ENCODE data around the gene MVB12B. TPM values are rescaled to one million over a fixed set of nuclear protein-coding genes. Genes with fewer than 3 reads are reported as not detected.

MVB12B gene
- total and polyA plus RNA-seq, 2 of the 4 experiments (the other 2 are of a cell fraction), result 2.0 to 4.0 TPM

DNA sequence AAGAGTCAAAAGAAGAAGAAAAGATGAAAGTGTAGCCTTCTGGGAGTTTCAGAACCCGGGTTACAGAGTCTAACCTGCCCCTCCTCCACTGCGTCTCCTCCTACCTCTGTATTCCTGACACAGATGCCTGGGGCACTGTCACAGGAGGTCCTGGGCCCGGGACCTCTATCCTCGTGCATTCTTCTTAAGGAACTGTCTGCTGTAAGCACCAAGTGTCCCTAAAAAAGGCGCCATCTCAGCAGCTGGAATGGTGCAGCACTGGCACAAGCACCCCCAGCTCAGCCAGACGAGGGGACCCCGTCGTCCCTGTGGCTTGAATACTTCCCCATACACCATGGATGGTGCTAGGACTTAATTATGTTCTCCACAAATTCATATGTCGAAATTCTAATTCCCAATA is 35.8 kb upstream of the MVB12B start:
- H2AFZ ChIP-seq (replicated peaks; ENCODE audit: low read length, poor library complexity), result no peak overlapping the region
- dilution Hi-C loops (cut with HindIII; ENCODE audit: low sequenced_read_pairs, unreplicated experiment), result no loop called here
- no peak overlapping the region for H3K4ac ChIP-seq (ENCODE audit: low read depth, low read length)
- H3K23ac ChIP-seq (ENCODE audit: low read depth, low read length), result no peak overlapping the region
- H3K27me3 ChIP-seq (ENCODE audit: control insufficient read depth, insufficient read depth, low read length), result peaks cover 24% of the 10 kb centered on the region
- no peak overlapping the region for H4K91ac ChIP-seq (ENCODE audit: insufficient read depth, low read depth, low read length)
- no peak overlapping the region for H4K8ac ChIP-seq (ENCODE audit: low read depth in 2 of 2, low read length in 2 of 2)
- ATAC-seq (ENCODE audit: low read depth) (no peak), DNase-seq (no peak)
- in situ Hi-C loops (cut with MboI; ENCODE audit: low sequenced_read_pairs), result no loop called here
- no peak overlapping the region for H2BK20ac ChIP-seq (ENCODE audit: low read depth, low read length)
- no peaks in the 10 kb centered on the region for H3K9me3 ChIP-seq (ENCODE audit: control insufficient read depth, insufficient read depth, low read length)
- no peak overlapping the region for H3K14ac ChIP-seq (replicated peaks; ENCODE audit: low read depth, low read length)
- H2BK5ac ChIP-seq (ENCODE audit: low read depth, low read length, poor library complexity, severe bottlenecking), result no peak overlapping the region
- ChIA-PET POLR2A (ENCODE audit: unreplicated experiment) (no interaction called here), CTCF (interaction anchor here (1.3 to 1.6 kb wide), 2 partner anchors 11 to 108 kb away, joined by 5 read pairs; no protein-coding TSS in a partner anchor)
- no peak overlapping the region for H2BK15ac ChIP-seq (ENCODE audit: low read depth, low read length)
- H3K36me3 ChIP-seq (ENCODE audit: control insufficient read depth, insufficient read depth, low read length), result no peaks in the 10 kb centered on the region
- BruUV-seq (replicated peaks), result no TSS peak
- no peak overlapping the region for H3K18ac ChIP-seq (ENCODE audit: low read depth, low read length)
- H3K9ac ChIP-seq (ENCODE audit: low read depth, low read length), result no peak overlapping the region
- no peak overlapping the region for H3K27ac ChIP-seq (ENCODE audit: insufficient read depth, low read length)
- H4K5ac ChIP-seq (ENCODE audit: low read depth, low read length), result no peak overlapping the region
- no peak overlapping the region for H2AK9ac ChIP-seq (replicated peaks; ENCODE audit: low read depth, low read length, poor library complexity)
- no peak overlapping the region for H3K4me2 ChIP-seq (ENCODE audit: low read depth, low read length)
- H3K9me1 ChIP-seq (ENCODE audit: insufficient read depth, low read length), result 0 out of 2 replicates have a peak, but pooled peaks cover 2% of the 10 kb centered on the region
- intact Hi-C loops (cut with micrococcal nuclease), result no loop called here
- H3K79me1 ChIP-seq (ENCODE audit: low read depth in 1 of 2, low read length in 2 of 2), result no peaks in the 10 kb centered on the region
- H3K4me3 ChIP-seq (ENCODE audit: insufficient read depth, low read depth, low read length), result no peak overlapping the region
- no peak overlapping the region for H2BK120ac ChIP-seq (ENCODE audit: low read depth, low read length)
- TF ChIP-seq, protein P1, sequence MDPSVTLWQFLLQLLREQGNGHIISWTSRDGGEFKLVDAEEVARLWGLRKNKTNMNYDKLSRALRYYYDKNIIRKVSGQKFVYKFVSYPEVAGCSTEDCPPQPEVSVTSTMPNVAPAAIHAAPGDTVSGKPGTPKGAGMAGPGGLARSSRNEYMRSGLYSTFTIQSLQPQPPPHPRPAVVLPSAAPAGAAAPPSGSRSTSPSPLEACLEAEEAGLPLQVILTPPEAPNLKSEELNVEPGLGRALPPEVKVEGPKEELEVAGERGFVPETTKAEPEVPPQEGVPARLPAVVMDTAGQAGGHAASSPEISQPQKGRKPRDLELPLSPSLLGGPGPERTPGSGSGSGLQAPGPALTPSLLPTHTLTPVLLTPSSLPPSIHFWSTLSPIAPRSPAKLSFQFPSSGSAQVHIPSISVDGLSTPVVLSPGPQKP (IDR thresholded peaks at IDR 0.05; ENCODE audit: borderline replicate concordance, low read depth, low read length), result no peak
- TF ChIP-seq, protein P2, sequence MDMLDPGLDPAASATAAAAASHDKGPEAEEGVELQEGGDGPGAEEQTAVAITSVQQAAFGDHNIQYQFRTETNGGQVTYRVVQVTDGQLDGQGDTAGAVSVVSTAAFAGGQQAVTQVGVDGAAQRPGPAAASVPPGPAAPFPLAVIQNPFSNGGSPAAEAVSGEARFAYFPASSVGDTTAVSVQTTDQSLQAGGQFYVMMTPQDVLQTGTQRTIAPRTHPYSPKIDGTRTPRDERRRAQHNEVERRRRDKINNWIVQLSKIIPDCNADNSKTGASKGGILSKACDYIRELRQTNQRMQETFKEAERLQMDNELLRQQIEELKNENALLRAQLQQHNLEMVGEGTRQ (IDR thresholded peaks at IDR 0.05; ENCODE audit: low read depth, low read length), result no peak
- TF ChIP-seq MAZ (IDR thresholded peaks at IDR 0.05; ENCODE audit: borderline replicate concordance, low read depth, low read length) (no peak), MAFK (IDR thresholded peaks at IDR 0.05; ENCODE audit: low read depth, low read length) (no peak), RCOR1 (IDR thresholded peaks at IDR 0.05; ENCODE audit: insufficient replicate concordance, low read length) (no peak)
- H3K4me1 ChIP-seq (ENCODE audit: control insufficient read depth, insufficient read depth, low read length), result no peaks in the 10 kb centered on the region
- H2AK5ac ChIP-seq (ENCODE audit: low read depth, low read length), result no peak overlapping the region
- WGBS, 2 experiments (ENCODE audit: extremely low coverage in 2 of 2, insufficient read length in 1 of 2), result 33% methylated on average over 2 of the region's 9 CpGs; no CpG with 5 or more reads in 1 of the 2 experiments
- no peak overlapping the region for H3K56ac ChIP-seq (ENCODE audit: extremely low read depth, insufficient read depth, low read length)
- H4K20me1 ChIP-seq (ENCODE audit: insufficient read depth, low read length), result no peaks in the 10 kb centered on the region
